Measurements from ENCODE around the gene CD300LF.

The CD300LF gene

DNA sequence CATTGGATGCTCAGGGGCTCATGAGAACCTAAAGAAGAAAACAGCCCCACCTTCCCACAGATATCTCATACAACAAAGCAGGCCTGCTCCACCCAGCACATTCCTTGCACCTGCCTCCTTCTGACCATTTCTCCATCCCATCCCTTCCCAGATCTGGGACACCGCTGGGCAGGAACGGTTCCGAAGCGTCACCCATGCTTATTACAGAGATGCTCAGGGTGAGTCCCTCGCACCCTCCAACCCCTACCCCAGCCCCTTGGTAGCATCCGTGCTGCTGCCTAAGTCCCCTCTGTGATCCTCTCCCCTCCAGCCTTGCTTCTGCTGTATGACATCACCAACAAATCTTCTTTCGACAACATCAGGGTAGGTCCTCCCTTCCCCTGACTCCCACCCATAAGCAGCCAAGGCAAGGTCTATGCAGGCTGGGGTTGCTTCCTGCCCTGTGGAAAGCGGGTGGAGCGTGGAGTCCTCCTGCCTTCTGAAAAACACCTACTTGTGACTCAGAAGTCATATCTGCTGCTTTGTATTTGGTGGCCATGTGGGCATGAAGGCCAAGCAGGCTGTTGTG lies 30.3 kb upstream of the CD300LF start:
- Histone ChIP-seq H3K4me1 (peaks cover 0 to 17% (median 14%) of the 10 kb centered on the region in 4 donors), H3K9me3 (no peaks in the 10 kb centered on the region)
- TF ChIP-seq, protein P1, sequence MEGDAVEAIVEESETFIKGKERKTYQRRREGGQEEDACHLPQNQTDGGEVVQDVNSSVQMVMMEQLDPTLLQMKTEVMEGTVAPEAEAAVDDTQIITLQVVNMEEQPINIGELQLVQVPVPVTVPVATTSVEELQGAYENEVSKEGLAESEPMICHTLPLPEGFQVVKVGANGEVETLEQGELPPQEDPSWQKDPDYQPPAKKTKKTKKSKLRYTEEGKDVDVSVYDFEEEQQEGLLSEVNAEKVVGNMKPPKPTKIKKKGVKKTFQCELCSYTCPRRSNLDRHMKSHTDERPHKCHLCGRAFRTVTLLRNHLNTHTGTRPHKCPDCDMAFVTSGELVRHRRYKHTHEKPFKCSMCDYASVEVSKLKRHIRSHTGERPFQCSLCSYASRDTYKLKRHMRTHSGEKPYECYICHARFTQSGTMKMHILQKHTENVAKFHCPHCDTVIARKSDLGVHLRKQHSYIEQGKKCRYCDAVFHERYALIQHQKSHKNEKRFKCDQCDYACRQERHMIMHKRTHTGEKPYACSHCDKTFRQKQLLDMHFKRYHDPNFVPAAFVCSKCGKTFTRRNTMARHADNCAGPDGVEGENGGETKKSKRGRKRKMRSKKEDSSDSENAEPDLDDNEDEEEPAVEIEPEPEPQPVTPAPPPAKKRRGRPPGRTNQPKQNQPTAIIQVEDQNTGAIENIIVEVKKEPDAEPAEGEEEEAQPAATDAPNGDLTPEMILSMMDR (IDR thresholded peaks at IDR 0.05) = no peak

DNA sequence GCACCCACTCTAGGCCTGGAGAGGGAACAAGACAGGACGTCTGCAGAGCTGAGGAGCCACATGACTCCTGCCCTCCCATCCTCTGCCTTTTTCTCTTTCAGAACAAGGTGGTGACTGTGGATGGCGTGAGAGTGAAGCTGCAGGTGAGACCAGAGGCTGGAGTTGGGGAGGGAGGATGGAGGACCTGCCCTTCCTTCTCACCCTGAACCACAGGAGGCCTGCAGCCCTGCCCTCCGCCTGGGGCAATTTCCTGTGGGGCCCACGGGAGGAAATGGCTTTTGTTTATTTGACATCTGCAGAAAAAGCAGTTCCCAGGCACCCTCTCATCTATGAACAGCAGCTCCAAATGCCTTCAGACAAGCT lies 29.4 kb upstream of the CD300LF start:
- H3K4me1 ChIP-seq = peaks cover 0 to 18% (median 16%) of the 10 kb centered on the region in 4 donors
- no peaks in the 10 kb centered on the region for H3K9me3 ChIP-seq
- intact Hi-C loops (cut with DNase I; ENCODE audit: low total_unique reads) = no loop called here
- H3K27me3 ChIP-seq = peaks cover 0 to 60% of the 10 kb centered on the region in 2 donors
- no peak for DNase-seq
- TF ChIP-seq, protein P1 (IDR thresholded peaks at IDR 0.05) = no peak
- no peak overlapping the region for H3K27ac ChIP-seq
- no peaks in the 10 kb centered on the region for H3K36me3 ChIP-seq
- no peak overlapping the region for H3K4me3 ChIP-seq

More for the DNA sequence above, 30.3 kb upstream of the CD300LF start:
- H3K27ac ChIP-seq = no peak overlapping the region
- H3K36me3 ChIP-seq = no peaks in the 10 kb centered on the region
- intact Hi-C loops (cut with DNase I; ENCODE audit: low total_unique reads) = no loop called here
- peaks cover 0 to 51% of the 10 kb centered on the region in 2 donors for H3K27me3 ChIP-seq
- H3K4me3 ChIP-seq = no peak overlapping the region
- DNase-seq = no peak

DNA sequence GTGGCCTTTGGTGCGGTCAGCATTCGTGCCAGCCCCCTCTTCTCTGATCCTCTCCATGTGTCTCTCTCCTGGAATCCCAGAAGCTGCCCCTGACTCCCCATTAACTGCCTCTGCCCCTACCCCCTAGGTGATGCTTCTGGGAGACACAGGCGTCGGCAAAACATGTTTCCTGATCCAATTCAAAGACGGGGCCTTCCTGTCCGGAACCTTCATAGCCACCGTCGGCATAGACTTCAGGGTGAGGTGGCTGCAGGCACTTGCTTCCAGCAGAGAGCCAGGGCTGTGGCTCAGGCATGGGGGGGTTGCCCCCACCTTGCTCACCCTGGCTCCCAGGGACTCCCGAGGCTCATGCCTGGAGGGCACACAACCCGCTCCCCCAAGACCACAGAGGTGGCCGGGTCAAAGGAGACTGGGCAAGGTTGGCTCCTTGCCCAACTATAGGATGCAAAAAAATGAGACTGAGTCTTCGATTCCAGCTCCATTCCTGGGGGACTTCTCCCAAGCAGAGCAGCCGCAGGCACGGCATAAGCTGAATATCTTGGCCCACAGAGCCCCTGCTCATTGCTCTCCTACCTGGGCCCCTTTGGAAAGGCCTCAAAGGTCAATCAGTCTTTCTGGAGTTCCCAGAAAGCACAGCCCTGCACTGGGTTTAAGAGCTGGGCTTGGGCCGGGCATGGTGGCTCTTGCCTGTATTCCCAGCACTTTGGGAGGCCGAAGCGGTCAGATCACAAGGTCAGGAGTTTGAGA lies 28.1 kb upstream of the CD300LF start:
- TF ChIP-seq, protein P1 (IDR thresholded peaks at IDR 0.05) = no peak
- no peak for DNase-seq
- Histone ChIP-seq H3K27ac (no peak overlapping the region), H3K4me3 (no peak overlapping the region), H3K9me3 (no peaks in the 10 kb centered on the region), H3K27me3 (peaks cover 0 to 74% of the 10 kb centered on the region in 2 donors), H3K36me3 (no peaks in the 10 kb centered on the region), H3K4me1 (peaks cover 0 to 30% (median 23%) of the 10 kb centered on the region in 4 donors)
- intact Hi-C loops (cut with DNase I; ENCODE audit: low total_unique reads) = no loop called here

GRCh38 chr17:74740173-74740572 lies 27.4 kb upstream of the CD300LF start:
- Histone ChIP-seq H3K4me1 (peaks cover 0 to 30% (median 23%) of the 10 kb centered on the region in 4 donors), H3K4me3 (no peak overlapping the region), H3K9me3 (no peaks in the 10 kb centered on the region), H3K27me3 (peaks cover 0 to 80% of the 10 kb centered on the region in 2 donors), H3K36me3 (no peaks in the 10 kb centered on the region), H3K27ac (no peak overlapping the region)
- intact Hi-C loops (cut with DNase I; ENCODE audit: low total_unique reads) = no loop called here
- TF ChIP-seq, protein P1 (IDR thresholded peaks at IDR 0.05) = no peak
- no peak for DNase-seq

DNA sequence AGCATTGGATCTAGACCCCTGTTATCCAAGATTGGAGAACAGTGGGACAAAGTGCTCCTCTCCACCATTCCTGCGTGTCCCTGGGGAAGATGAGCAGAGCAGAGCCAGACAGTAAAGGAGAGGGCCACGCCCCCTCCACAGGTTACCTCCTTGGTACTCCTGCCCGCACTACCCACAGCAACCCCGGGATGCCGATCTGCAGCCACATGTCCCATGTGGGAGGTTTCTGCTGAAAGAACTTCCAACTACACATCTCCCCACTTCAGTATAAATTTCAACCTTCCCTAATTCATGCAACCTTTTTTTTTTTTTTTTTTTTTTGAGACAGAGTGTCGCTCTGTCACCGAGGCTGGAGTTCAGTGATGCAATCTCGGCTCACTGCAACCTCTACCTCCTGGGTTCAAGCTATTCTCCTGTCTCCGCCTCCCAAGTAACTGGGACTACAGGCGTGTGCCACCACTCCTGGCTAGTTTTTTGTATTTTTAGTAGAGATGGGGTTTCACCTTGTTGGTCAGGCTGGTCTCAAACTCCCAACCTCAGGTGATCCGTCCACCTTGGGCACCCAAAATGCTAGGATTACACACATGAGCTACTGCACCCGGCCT lies 26.6 kb upstream of the CD300LF start:
- Histone ChIP-seq H3K27ac (no peak overlapping the region), H3K4me3 (no peak overlapping the region), H3K36me3 (no peaks in the 10 kb centered on the region), H3K9me3 (no peaks in the 10 kb centered on the region), H3K27me3 (peaks cover 0 to 83% of the 10 kb centered on the region in 2 donors), H3K4me1 (peaks cover 0 to 25% (median 20%) of the 10 kb centered on the region in 4 donors)
- TF ChIP-seq, protein P1 (IDR thresholded peaks at IDR 0.05) = no peak
- intact Hi-C loops (cut with DNase I; ENCODE audit: low total_unique reads) = no loop called here
- no peak for DNase-seq

Measured in tibial artery (tissue), 4 donors.